Retinal pigment epithelial cell (primary cell): Measurements from ENCODE around the gene OR52E5.

Experiments used
- DNase-seq: peaks from one replicate; pipeline ENCODE4 v3.0.0-alpha.2; 2010; ENCODE audit warnings: low read depth
- H3K4me3 ChIP-seq: 2 replicates; pipeline ENCODE4 v1.5.1; 2011; ENCODE audit warnings: mild to moderate bottlenecking, low read length, control low read depth, moderate library complexity
- TF ChIP-seq, protein P1 (sequence below): conservative IDR thresholded peaks from 2 replicates; pipeline ENCODE4 v1.5.1; 2011; ENCODE audit warnings: low read depth, low read length, control low read depth, inconsistent platforms

The OR52E5 gene

DNA sequence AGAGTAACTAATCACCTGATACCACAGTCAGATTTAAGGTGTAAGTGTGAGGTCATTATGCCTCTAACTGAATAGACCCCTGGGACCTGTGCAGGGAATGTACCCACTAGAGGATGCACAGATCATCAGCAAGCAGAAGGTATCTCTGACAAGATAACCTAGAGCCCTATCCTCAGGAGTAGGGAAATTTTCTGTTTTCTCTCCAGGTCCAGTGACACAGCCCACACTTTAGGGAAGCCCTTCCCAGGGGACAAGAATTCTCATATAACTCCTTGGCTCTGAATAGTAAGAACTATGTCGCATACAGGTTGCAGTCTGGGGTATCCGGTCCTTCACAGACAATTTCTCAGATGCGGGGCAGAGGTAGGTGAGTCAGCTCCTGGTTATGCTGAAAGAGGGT is at the start of gene OR52E5:
TSS of gene OR52E5 (plus strand) at position 301 of the 400 bp plus-strand sequence. CDS start 7,569 bp downstream, outside the sequence.
- H3K4me3 ChIP-seq = no peak within 1 kb of the TSS
- no peak for DNase-seq
- TF ChIP-seq, protein P1, sequence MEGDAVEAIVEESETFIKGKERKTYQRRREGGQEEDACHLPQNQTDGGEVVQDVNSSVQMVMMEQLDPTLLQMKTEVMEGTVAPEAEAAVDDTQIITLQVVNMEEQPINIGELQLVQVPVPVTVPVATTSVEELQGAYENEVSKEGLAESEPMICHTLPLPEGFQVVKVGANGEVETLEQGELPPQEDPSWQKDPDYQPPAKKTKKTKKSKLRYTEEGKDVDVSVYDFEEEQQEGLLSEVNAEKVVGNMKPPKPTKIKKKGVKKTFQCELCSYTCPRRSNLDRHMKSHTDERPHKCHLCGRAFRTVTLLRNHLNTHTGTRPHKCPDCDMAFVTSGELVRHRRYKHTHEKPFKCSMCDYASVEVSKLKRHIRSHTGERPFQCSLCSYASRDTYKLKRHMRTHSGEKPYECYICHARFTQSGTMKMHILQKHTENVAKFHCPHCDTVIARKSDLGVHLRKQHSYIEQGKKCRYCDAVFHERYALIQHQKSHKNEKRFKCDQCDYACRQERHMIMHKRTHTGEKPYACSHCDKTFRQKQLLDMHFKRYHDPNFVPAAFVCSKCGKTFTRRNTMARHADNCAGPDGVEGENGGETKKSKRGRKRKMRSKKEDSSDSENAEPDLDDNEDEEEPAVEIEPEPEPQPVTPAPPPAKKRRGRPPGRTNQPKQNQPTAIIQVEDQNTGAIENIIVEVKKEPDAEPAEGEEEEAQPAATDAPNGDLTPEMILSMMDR = no peak

DNA sequence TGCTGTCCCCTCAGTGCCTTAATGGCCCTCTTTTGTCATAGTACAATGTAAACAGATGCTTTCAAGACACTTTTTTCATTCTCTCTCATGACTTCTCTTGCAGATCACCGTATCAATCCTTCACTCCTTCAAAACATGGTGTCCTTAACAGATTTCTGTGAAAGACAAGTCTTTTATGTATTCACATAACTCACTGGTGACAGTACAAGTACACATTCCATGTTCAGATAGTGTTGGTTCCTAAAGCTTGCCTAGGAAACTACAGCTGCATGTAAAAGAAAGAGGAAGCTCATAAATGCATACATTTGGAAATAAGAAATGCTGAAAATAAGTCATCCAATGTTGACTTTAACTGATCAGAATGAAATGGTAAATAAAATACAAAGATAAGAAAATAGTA is 46.3 kb upstream of the OR52E5 start:
- H3K4me3 ChIP-seq = no peak overlapping the region
- TF ChIP-seq, protein P1 = no peak
- no peak for DNase-seq

GRCh38 chr11:5847711-5848110 is 45.3 kb upstream of the OR52E5 start:
- no peak for DNase-seq
- no peak overlapping the region for H3K4me3 ChIP-seq
- TF ChIP-seq, protein P1 = no peak

DNA sequence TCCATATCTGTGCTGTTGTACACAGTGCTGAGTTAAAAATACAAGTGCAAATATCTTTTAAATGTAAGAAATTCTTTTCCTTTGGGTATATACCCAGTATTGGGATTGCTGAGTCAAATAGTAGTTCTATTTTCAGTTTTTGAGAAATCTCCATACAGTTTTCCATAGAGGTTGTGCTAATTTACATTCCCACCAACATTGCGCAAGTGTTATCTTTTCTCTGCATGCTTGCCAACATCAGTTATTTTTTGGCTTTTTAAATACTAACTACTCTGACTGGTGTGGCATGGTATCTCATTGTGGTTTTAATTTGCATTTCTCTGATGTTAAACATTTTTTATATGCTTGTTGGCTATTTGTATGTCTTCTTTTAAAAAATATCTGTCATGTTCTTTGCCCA is 42.0 kb upstream of the OR52E5 start:
- TF ChIP-seq, protein P1 = no peak
- no peak overlapping the region for H3K4me3 ChIP-seq
- no peak for DNase-seq

DNA sequence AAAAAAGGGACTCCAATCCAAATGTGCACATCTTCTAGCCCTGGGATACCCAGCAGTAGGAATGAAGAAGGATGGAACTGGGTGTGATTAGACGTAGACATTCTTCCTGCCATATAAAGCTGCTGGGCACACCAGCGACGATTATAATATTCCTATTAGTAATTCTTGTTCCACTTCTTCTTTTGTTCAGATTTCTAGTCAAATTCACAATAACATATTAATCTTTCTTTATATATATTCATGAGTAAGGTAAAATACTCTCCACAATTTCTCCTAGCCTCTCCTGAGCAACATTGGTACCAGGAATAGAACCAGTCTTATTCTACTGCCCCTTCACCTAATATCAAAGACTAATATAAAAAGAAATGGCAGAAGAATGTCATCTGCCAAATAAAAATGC is 35.4 kb upstream of the OR52E5 start, which contains the start of gene OR52E8:
TSS of gene OR52E8 (minus strand) at position 101 of the 400 bp plus-strand sequence. CDS start at position 101, 0 bp downstream.
- TF ChIP-seq, protein P1 = no peak
- no peak for DNase-seq
- no peak within 1 kb of the TSS for H3K4me3 ChIP-seq

- no peak overlapping the region for H3K4me3 ChIP-seq
- no peak for DNase-seq
- TF ChIP-seq, protein P1 = no peak
These were observed 27.2 kb upstream of the OR52E5 start for GRCh38 chr11:5865826-5866225.

- H3K4me3 ChIP-seq = no peak overlapping the region
- TF ChIP-seq, protein P1 = no peak
- DNase-seq = no peak
These were observed 14.4 kb upstream of the OR52E5 start for GRCh38 chr11:5878564-5878963.
